Osteoblast (primary cell): ENCODE data around the gene SEMA3G. TPM values are rescaled to one million over a fixed set of nuclear protein-coding genes. Genes with fewer than 3 reads are reported as not detected.

Source experiments
- DNase-seq: peaks from one replicate; pipeline ENCODE4 v3.0.0; 2011; ENCODE audit warnings: low spot score, mixed read lengths; ENCODE audit not compliant: insufficient read length; ENCODE audit errors: missing footprints
- H2AFZ ChIP-seq: 2 replicates; pipeline ENCODE4 v1.6.0; 2011; ENCODE audit warnings: mild to moderate bottlenecking, low read length
- H3K27ac ChIP-seq: 2 replicates; pipeline ENCODE4 v1.5.1; 2011; ENCODE audit warnings: mild to moderate bottlenecking, low read depth, low read length, moderate library complexity
- H3K27me3 ChIP-seq: 2 replicates; pipeline ENCODE4 v1.6.0; 2012; ENCODE audit warnings: mild to moderate bottlenecking, control low read depth, inconsistent platforms, low read length, moderate library complexity; ENCODE audit not compliant: insufficient read depth
- H3K36me3 ChIP-seq: 2 replicates; pipeline ENCODE4 v1.5.1; 2011; ENCODE audit warnings: mild to moderate bottlenecking, low read length, control low read depth, moderate library complexity; ENCODE audit not compliant: insufficient read depth
- H3K4me1 ChIP-seq: 2 replicates; pipeline ENCODE4 v1.5.1; 2011; ENCODE audit warnings: mild to moderate bottlenecking, low read length, control low read depth, moderate library complexity; ENCODE audit not compliant: insufficient read depth
- H3K4me2 ChIP-seq: 2 replicates; pipeline ENCODE4 v1.6.0; 2011; ENCODE audit warnings: mild to moderate bottlenecking, low read length; ENCODE audit not compliant: insufficient read depth
- H3K4me3 ChIP-seq: fragments of 200-600 bp; sonication (generic); 3 replicates; pipeline ENCODE4 v1.5.1; 2012; ENCODE audit warnings: mild to moderate bottlenecking, low read length, inconsistent platforms; ENCODE audit not compliant: insufficient read depth
- H3K79me2 ChIP-seq: 2 replicates; pipeline ENCODE4 v1.6.0; 2012; ENCODE audit warnings: mild to moderate bottlenecking, low read length, control low read depth, inconsistent platforms; ENCODE audit not compliant: insufficient read depth
- H3K9me3 ChIP-seq: 2 replicates; pipeline ENCODE4 v1.5.1; 2011; ENCODE audit warnings: low read depth, low read length, control low read depth
- H4K20me1 ChIP-seq: 2 replicates; pipeline ENCODE4 v1.6.0; 2012; ENCODE audit warnings: mild to moderate bottlenecking, low read length, control low read depth; ENCODE audit not compliant: insufficient read depth
- CTCF ChIP-seq: IDR thresholded peaks from 2 replicates; pipeline ENCODE4 v1.5.1; 2011; ENCODE audit warnings: mild to moderate bottlenecking, low read depth, low read length, moderate library complexity; ENCODE audit errors: extremely low read depth
- total RNA-seq: library from RNA; depleted of rRNA; stranded (reverse); fragments of >200 nt; gene quantifications from 2 replicates; pipeline ENCODE4 v1.2.3, GENCODE V29; 2012

The SEMA3G gene
- total RNA-seq = under 0.01 TPM in 1 of 2 replicates, not detected in the other

DNA sequence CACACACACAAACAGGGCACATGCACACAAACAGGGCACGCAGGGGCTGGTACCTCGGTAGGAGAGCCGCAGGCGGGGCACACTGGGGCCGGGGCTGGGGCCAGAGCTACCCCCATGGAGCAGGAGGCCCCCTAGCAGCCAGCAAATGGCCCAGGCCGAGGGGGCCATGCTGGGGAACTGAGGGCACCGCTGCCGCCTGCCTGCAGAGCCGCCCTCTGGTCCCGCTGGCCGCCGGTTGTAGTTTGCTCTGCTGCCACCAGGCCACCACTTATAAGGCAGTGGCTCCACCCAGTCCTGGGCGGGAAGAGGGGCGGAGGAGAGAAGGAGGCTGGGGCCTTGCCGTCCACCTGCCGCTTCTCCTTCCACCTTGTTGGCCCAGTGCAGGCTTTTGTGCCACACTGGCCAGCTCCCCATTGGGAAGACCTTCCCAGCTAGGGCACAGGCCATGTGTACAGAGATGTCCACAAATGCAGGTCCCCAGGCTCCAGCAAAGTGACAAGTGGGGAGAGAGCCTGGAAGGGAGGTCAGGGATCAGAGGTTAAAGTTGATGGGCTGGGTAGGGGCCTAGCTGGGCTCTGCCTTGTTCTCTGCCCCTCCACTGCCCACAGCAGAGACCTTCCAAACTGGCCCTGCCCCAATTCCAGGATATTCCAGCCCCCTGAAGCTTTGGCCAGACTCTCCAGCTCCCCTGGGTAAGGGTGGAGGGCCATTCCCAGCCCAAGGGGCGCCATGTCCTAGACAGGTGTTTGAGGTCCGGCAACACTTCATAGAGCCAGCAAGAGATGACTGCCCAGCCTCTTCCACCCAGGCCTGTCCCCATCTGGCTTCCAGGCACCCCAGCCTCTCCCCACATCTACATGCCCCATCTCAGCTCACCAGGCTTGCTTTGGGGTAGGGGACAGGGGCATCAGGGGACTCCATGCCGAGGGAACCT lies at the start of gene SEMA3G:
Gene SEMA3G (minus strand): TSS at position 244 of the 934 bp plus-strand sequence. CDS start 76 bp downstream, at position 168.
- Histone ChIP-seq H3K4me3 (no peak within 1 kb of the TSS), H3K27me3 (no peaks in the 10 kb centered on the region), H3K4me2 (peak within 1 kb of the TSS; percentile 28), H3K4me1 (no peaks in the 10 kb centered on the region), H3K79me2 (no peaks in the 10 kb centered on the region), H2AFZ (no peak within 1 kb of the TSS), H3K9me3 (no peaks in the 10 kb centered on the region), H4K20me1 (no peaks in the 10 kb centered on the region), H3K36me3 (no peaks in the 10 kb centered on the region), H3K27ac (no peak within 1 kb of the TSS)
- peak; percentile 42 for TF ChIP-seq CTCF
- peak; percentile 97 for DNase-seq

DNA sequence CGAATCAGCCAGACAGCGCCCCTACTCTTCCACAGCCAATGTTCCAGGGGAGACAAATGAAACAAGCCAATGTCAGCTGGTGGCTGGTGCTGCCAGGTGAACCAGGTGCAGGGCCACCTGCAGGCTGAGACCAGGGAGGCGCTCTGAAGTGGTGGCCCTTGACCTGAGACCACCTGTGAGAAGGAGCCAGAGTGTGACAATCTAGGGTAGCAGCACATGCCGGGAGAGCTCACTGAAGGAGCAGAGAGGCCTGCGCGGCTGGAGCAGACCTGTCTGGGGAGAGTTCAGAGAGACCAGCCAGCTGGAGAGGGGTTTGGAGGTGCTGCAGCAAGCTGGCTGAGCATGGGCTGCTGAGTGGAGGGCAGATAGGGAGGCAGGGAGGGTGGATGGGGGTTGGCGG lies 49.5 kb upstream of the SEMA3G start:
- Histone ChIP-seq H3K9me3 (no peaks in the 10 kb centered on the region), H3K27ac (no peak overlapping the region), H3K79me2 (no peaks in the 10 kb centered on the region), H2AFZ (no peak overlapping the region), H3K27me3 (no peaks in the 10 kb centered on the region), H3K4me3 (no peak overlapping the region), H4K20me1 (peaks cover 12% of the 10 kb centered on the region), H3K4me2 (no peak overlapping the region), H3K4me1 (peaks cover 26% of the 10 kb centered on the region), H3K36me3 (peaks cover 31% of the 10 kb centered on the region)
- DNase-seq = no peak
- no peak for TF ChIP-seq CTCF

- no peak overlapping the region for H2AFZ ChIP-seq
Observed at GRCh38 chr3:52493232-52494017, 48.5 kb upstream of the SEMA3G start.

More at GRCh38 chr3:52493232-52494017, 48.5 kb upstream of the SEMA3G start:
- H3K36me3 ChIP-seq = peaks cover 39% of the 10 kb centered on the region
- peaks cover 16% of the 10 kb centered on the region for H3K4me1 ChIP-seq
- no peak overlapping the region for H3K4me3 ChIP-seq
- H3K4me2 ChIP-seq = no peak overlapping the region
- no peaks in the 10 kb centered on the region for H3K27me3 ChIP-seq
- H4K20me1 ChIP-seq = peaks cover 12% of the 10 kb centered on the region
- H3K9me3 ChIP-seq = no peaks in the 10 kb centered on the region
- TF ChIP-seq CTCF = no peak
- DNase-seq = no peak
- no peaks in the 10 kb centered on the region for H3K79me2 ChIP-seq
- no peak overlapping the region for H3K27ac ChIP-seq
